ENCODE measurements around the gene CYB5B. TPM values are rescaled to one million over a fixed set of nuclear protein-coding genes. Genes with fewer than 3 reads are reported as not detected.

Gene CYB5B
- total RNA-seq, 3 donors from 2014 or later (not counting 1 experiment from before 2014, with no cell fraction given) = 73.1 to 106 (median 88.4) TPM

Other genes starting within 250 kb of the CYB5B start
- 10 to 100 TPM; 43.8 to 55.2 (median 49.9) TPM for gene SNTB2, start 237.5 kb upstream of the CYB5B start, total RNA-seq
- 10 to 100 TPM; 60.5 to 71.5 (median 62.5) TPM for gene VPS4A, start 113.3 kb upstream of the CYB5B start, total RNA-seq
- 1 to 10 TPM; 3.0 to 5.7 (median 4.6) TPM for gene PDF, start 94.0 kb upstream of the CYB5B start, total RNA-seq
- gene COG8, start 85.1 kb upstream of the CYB5B start, total RNA-seq = 10 to 100 TPM; 26.3 to 34.6 (median 29.0) TPM
- 10 to 100 TPM; 33.7 to 41.8 (median 37.7) TPM for gene NIP7, start 84.8 kb upstream of the CYB5B start, total RNA-seq
- 1 to 10 TPM; 1.4 to 1.8 (median 1.6) TPM for gene TMED6, start 72.8 kb upstream of the CYB5B start, total RNA-seq
- gene TERF2, start 38.6 kb upstream of the CYB5B start, total RNA-seq = 10 to 100 TPM; 35.0 to 44.2 (median 36.6) TPM
- 10 to 100 TPM; 70.0 to 73.6 (median 70.6) TPM for gene NFAT5, start 141.3 kb downstream of the CYB5B start, total RNA-seq